Loucy (cell line): ENCODE measurements around the gene MBNL1.

ENCODE experiments used
- H2AFZ ChIP-seq: fragments of 200-600 bp; sonication (generic); 2 replicates; pipeline ENCODE4 v1.6.0; 2016; ENCODE audit warnings: antibody characterized with exemption, mild to moderate bottlenecking, low read length, moderate library complexity
- H3F3A ChIP-seq: fragments of 200-600 bp; 2 replicates; pipeline ENCODE4 v1.6.0; 2016; ENCODE audit warnings: antibody characterized with exemption, low read depth, mild to moderate bottlenecking
- H3K27me3 ChIP-seq: fragments of 200-600 bp; sonication (generic); 2 replicates; pipeline ENCODE4 v1.6.1; 2014; ENCODE audit warnings: low read length, mild to moderate bottlenecking; ENCODE audit not compliant: insufficient read depth, poor library complexity, severe bottlenecking
- H3K36me3 ChIP-seq: fragments of 200-600 bp; sonication (generic); 2 replicates; pipeline ENCODE4 v1.6.1; 2016; ENCODE audit warnings: low read length; ENCODE audit not compliant: insufficient read depth
- H3K4me1 ChIP-seq: fragments of 200-600 bp; sonication (generic); 2 replicates; pipeline ENCODE4 v1.5.1; 2014; ENCODE audit warnings: low read length, mild to moderate bottlenecking; ENCODE audit not compliant: insufficient read depth, poor library complexity, severe bottlenecking
- H3K4me2 ChIP-seq: fragments of 200-600 bp; sonication (generic); 2 replicates; pipeline ENCODE4 v1.6.0; 2014; ENCODE audit warnings: antibody characterized with exemption, low read length, low read depth, mild to moderate bottlenecking; ENCODE audit not compliant: poor library complexity, severe bottlenecking
- H3K4me3 ChIP-seq: fragments of 200-600 bp; sonication (generic); 2 replicates; pipeline ENCODE4 v1.5.1; 2014; ENCODE audit warnings: low read length, mild to moderate bottlenecking, mixed read lengths; ENCODE audit not compliant: poor library complexity, severe bottlenecking
- H3K79me2 ChIP-seq: fragments of 200-600 bp; sonication (generic); 2 replicates; pipeline ENCODE4 v1.6.1; 2014; ENCODE audit warnings: low read length; ENCODE audit not compliant: insufficient read depth
- H3K9ac ChIP-seq: fragments of 200-600 bp; sonication (generic); 2 replicates; pipeline ENCODE4 v1.6.0; 2014; ENCODE audit warnings: mild to moderate bottlenecking, low read depth, low read length, moderate library complexity; ENCODE audit not compliant: poor library complexity, severe bottlenecking
- H3K9me2 ChIP-seq: fragments of 200-600 bp; sonication (generic); replicated peaks from 2 replicates; pipeline ENCODE4 v1.6.1; 2016; ENCODE audit warnings: low read depth, low read length, mixed read lengths
- H3K9me3 ChIP-seq: fragments of 200-600 bp; sonication (generic); 2 replicates; pipeline ENCODE4 v1.6.1; 2014; ENCODE audit warnings: mild to moderate bottlenecking, antibody characterized with exemption, low read length, low read depth; ENCODE audit not compliant: insufficient read depth
- H4K20me1 ChIP-seq: fragments of 200-600 bp; sonication (generic); 2 replicates; pipeline ENCODE4 v1.6.0; 2014; ENCODE audit warnings: antibody characterized with exemption, low read length, mild to moderate bottlenecking; ENCODE audit not compliant: insufficient read depth, poor library complexity, severe bottlenecking
- EZH2phosphoT487 ChIP-seq: fragments of 200-600 bp; IDR thresholded peaks from 2 replicates; pipeline ENCODE4 v1.6.1; 2018; ENCODE audit warnings: antibody characterized with exemption, mild to moderate bottlenecking, moderate library complexity, borderline replicate concordance
- TF ChIP-seq, protein P1 (sequence below): fragments of 200-600 bp; sonication (generic); conservative IDR thresholded peaks from 2 replicates; pipeline ENCODE4 v1.5.1; 2014; ENCODE audit warnings: mild to moderate bottlenecking, antibody characterized with exemption, low read length

Gene MBNL1

DNA sequence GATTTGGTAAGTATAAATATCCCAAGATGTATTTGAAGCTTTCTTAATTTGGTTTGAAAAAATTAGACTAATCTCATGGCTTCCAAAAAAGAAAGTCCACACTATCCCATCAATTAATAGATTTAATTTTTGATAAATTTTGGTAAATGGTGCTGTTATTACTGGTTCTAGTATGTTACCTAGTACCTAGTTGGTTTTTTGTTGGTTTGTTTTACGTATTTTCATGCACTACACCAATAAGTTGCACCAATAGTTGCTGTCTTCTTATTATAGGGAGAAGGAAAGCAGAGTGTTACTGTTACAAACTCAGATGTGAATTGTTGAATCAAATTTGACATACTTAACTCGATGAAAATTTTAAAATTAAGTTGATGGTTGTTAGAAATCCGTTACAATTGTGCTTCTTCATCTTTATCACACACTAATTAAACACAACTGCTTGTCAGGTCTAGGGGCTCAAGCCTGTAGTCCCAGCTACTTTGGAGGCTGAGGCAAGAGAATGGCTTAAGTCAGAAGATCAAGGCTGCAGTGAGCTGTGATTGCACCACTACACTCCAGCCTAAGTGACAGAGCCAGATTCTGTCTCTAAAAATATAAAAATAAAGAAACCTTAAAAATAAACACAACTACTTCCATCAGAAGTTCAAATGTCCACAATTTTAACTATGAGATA is 23.1 kb upstream of the MBNL1 start:
- Histone ChIP-seq H3K4me2 (peak overlapping the region; percentile 77), H3K4me1 (peaks cover 58% of the 10 kb centered on the region), H3F3A (peaks cover 22% of the 10 kb centered on the region), H3K9me2 (no peaks in the 10 kb centered on the region), H4K20me1 (no peaks in the 10 kb centered on the region), H3K4me3 (peak overlapping the region; percentile 69), H3K36me3 (no peaks in the 10 kb centered on the region), H3K79me2 (peaks cover 36% of the 10 kb centered on the region), H3K9ac (peak overlapping the region; percentile 79), H3K27me3 (no peaks in the 10 kb centered on the region), H3K9me3 (no peaks in the 10 kb centered on the region), H2AFZ (no peak overlapping the region)
- no peak for TF ChIP-seq EZH2phosphoT487
- TF ChIP-seq, protein P1, sequence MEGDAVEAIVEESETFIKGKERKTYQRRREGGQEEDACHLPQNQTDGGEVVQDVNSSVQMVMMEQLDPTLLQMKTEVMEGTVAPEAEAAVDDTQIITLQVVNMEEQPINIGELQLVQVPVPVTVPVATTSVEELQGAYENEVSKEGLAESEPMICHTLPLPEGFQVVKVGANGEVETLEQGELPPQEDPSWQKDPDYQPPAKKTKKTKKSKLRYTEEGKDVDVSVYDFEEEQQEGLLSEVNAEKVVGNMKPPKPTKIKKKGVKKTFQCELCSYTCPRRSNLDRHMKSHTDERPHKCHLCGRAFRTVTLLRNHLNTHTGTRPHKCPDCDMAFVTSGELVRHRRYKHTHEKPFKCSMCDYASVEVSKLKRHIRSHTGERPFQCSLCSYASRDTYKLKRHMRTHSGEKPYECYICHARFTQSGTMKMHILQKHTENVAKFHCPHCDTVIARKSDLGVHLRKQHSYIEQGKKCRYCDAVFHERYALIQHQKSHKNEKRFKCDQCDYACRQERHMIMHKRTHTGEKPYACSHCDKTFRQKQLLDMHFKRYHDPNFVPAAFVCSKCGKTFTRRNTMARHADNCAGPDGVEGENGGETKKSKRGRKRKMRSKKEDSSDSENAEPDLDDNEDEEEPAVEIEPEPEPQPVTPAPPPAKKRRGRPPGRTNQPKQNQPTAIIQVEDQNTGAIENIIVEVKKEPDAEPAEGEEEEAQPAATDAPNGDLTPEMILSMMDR, result no peak

DNA sequence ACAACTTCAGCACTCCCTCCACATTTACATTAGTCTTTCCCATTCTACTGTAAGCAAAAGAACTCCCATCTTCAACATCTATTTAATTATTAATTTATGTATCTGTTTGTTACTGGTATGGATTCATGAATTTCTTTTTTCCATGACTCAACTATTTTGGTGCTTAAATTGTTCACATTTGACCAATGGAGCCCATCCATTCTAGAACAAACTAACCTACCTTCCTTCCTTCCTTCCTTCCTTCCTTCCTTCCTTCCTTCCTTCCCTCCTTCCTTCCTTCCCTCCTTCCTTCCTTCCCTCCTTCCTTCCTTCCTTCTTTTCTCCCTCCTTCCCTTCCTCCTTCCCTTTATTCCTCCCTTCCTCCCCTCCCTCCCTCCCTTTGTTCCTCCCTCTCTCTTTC is 16.8 kb upstream of the MBNL1 start:
- Histone ChIP-seq H2AFZ (no peak overlapping the region), H3K27me3 (no peaks in the 10 kb centered on the region), H3K36me3 (no peaks in the 10 kb centered on the region), H3K4me2 (no peak overlapping the region), H3K4me3 (no peak overlapping the region), H4K20me1 (no peaks in the 10 kb centered on the region), H3K9ac (no peak overlapping the region), H3K9me3 (no peaks in the 10 kb centered on the region), H3K79me2 (peaks cover 52% of the 10 kb centered on the region), H3F3A (peaks cover 2% of the 10 kb centered on the region; the same call in 1 of the 2 replicates), H3K9me2 (no peaks in the 10 kb centered on the region), H3K4me1 (peaks cover 37% of the 10 kb centered on the region)
- TF ChIP-seq EZH2phosphoT487, result no peak
- TF ChIP-seq, protein P1, result no peak

DNA sequence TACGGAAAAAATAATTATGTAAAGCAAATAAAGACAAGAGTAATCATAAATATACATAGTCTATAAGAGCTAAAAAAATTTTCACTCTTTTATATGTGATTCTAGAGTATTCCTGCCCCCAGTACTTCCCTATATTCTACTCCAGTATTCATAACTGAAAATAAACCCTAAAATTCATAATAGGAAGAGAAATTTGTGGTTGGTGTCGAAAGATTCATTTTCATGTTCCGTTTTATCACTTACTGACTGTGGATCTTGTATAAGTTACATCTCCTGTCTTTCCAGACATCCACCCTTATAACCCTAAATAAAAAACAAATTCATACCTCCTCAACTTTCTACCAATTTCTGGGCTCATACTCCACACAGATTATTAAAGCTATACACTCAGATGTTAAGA is 16.0 kb upstream of the MBNL1 start:
- Histone ChIP-seq H3K36me3 (no peaks in the 10 kb centered on the region), H3K9me3 (no peaks in the 10 kb centered on the region), H3K4me3 (no peak overlapping the region), H3K79me2 (peaks cover 52% of the 10 kb centered on the region), H3F3A (peaks cover 7% of the 10 kb centered on the region), H3K4me1 (peaks cover 43% of the 10 kb centered on the region), H3K9ac (no peak overlapping the region), H3K4me2 (no peak overlapping the region), H3K9me2 (no peaks in the 10 kb centered on the region), H3K27me3 (no peaks in the 10 kb centered on the region), H2AFZ (no peak overlapping the region), H4K20me1 (no peaks in the 10 kb centered on the region)
- TF ChIP-seq, protein P1, result no peak
- no peak for TF ChIP-seq EZH2phosphoT487
